HS-27A (cell line): ENCODE measurements around the gene PUS7.
"Not testable (repeated sequence)": the region's sequence is repeated elsewhere in the genome, so short reads cannot be mapped to it uniquely, and the experiment has no call there.

Source experiments
- DNase-seq: peaks from one replicate; pipeline ENCODE4 v3.0.0-alpha.2; 2012; ENCODE audit warnings: low read depth, missing footprints

The PUS7 gene, protein sequence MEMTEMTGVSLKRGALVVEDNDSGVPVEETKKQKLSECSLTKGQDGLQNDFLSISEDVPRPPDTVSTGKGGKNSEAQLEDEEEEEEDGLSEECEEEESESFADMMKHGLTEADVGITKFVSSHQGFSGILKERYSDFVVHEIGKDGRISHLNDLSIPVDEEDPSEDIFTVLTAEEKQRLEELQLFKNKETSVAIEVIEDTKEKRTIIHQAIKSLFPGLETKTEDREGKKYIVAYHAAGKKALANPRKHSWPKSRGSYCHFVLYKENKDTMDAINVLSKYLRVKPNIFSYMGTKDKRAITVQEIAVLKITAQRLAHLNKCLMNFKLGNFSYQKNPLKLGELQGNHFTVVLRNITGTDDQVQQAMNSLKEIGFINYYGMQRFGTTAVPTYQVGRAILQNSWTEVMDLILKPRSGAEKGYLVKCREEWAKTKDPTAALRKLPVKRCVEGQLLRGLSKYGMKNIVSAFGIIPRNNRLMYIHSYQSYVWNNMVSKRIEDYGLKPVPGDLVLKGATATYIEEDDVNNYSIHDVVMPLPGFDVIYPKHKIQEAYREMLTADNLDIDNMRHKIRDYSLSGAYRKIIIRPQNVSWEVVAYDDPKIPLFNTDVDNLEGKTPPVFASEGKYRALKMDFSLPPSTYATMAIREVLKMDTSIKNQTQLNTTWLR

DNA sequence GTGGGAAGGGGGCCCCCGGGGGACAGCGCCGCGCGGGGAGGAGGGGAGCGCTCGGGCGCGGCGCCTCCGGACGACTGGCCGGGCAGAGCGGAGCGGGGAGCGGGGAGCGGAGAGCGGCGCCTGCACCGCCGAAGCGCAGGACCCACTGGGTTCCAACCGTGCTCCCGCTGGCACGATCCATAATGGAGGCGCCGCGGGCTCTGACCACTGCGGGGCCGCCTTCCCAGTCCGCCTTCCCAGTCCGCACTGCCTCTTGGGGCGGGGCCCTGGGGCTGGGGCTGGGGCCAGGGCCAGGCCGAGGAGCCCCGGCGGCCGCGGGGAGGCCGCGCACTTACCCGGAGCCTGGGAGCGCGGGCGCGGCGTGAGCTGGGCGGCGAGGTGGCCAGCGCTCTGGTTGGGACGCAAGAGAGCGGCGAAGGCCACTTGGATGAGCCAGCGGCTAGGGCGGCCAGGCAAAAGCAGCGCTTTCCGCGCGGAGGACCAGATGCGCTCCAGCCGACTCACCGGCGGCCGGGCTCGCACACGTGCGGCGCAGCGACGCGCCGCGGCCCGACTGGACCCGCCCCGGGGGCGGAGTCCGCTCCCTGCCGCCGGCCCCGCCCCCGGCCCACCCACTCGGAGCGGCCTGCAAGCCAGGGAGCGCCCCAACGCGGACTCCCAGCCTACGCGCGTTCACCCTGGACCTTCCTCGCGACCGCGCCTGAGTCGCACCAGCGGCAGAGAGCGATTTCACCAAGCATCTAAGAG, at the start of gene PUS7:
Gene PUS7 (minus strand): TSS at position 555 of the 747 bp plus-strand sequence. CDS start 13,759 bp downstream, outside the sequence.
- no peak for DNase-seq

DNA sequence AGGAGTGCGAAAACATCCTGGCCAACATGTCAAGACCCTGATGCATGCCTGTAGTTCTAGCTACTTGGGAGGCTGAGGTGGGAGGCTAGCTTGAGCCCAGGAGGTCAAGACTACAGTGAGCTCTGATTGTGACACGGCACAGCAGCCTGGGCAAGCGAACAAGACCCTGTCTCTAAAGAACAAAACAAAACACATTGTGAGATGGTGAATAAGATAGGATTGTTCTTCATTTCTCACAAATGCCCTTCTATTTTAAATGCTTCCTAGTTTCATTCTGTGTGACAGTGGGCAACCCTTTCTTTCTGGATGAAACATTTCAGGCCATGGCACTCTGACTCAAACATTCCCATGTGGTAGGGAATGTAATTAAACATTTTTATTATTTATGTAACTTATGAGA, 45.8 kb upstream of the PUS7 start:
- no peak for DNase-seq

DNA sequence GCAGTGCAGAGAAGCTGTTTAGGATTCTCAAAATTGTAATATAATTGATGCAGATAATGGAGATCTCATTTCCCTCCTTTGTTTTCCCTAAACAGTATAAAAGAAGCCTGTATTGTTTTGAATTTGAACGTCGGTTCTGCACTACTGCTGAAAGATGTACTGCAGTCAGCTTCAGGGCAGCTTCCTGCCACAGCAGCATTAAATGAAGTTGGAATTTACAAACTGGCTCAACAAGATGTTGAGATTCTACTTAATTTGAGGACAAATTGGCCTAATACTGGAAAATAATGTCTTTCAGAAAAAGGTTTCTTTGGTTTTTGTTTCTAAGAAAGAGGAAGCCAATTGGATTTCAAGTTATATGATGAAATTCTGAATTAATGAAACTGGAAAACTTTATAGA, 45.0 kb upstream of the PUS7 start:
- no peak for DNase-seq

DNA sequence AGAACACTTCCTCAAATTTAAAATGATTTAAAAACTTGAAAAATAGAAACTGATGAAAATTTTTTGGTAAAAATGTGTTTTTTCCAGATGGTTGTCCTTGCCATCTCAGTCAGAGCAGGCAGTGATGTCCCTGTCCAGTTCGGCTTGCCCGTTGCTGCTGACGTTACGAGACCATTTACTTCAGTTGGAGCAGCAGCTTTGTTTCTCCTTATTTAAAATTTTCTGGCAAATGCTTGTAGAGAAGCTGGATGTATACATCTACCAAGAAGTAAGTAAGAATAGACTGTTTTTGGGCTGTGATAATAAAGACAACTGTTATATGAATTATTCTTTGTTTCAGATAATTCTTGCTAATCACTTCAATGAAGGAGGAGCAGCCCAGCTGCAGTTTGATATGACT, 43.1 kb upstream of the PUS7 start:
- no peak for DNase-seq

DNA sequence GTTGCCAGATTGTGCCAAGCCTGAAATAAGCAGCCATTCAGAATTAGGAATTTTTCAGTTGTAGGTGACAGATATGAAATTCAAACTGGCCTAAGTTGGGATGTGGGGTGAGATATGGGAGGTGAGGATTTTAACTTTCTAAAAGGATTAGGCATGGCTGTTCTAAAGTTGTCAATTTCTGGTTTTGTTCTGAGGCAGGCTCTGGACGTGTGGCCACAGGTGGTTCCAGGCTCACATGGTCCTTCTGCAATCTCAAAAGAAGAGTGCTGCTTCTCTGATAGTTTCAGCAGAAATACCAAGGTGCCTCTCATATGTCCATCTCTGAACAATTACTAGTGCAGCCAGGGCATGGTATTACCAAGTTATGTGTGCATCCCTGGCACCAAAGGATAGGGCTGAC, 37.9 kb upstream of the PUS7 start:
- DNase-seq = no peak

DNA sequence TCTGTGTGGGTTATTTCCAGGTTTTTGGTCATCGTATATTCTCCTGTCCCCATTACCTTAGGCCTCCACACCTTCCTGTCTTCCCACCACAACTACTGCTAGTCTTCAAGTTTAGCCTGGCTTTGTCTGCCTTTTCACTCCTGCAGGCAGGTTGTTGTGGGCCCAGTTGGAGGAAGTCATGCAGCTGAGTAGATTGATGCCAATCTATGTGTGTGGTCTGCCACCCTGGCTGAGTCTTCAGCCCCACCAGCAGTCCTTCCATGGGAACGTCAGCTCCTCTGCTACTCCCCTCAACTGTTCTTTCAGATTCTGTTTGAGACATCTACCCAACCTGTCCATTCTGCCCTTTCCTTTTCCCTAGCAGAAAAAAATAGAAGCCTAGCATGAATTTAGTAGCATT, 16.3 kb upstream of the PUS7 start:
- no peak for DNase-seq

DNA sequence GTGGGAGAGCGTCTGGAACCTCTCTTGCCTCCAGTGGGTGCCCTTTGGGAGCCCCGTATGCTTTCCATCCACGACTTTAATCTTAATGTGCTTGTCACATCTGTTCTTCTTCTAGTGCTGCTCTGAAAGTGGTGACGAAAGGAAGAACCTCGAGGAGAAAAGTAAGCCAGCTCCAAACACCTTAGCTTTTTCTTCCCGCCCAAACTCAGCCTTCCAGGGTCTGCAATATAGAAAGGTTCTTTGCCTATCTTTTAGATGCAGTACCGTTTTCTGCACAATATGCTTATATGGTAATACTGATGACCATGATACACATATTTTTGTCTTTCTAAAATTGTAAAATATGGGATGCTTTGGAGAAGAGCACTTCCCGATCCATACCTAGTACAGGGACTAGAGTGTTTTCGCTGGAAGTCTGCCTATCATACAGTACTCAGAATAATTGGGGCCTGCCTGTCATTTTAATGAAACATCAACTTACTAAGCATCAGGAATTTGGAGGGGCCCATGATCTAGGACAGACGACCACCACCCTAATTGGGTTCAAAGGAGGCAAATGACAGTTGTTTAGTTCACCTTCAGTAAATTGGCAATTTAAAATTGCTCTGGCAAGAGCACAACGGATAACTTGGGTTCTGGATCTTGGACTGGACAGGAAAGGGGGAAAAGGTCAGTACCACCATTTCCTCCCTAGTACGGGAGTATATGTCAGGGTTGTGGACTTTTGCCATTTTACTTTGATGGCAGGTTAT, 10.8 kb upstream of the PUS7 start:
- no peak for DNase-seq

DNA sequence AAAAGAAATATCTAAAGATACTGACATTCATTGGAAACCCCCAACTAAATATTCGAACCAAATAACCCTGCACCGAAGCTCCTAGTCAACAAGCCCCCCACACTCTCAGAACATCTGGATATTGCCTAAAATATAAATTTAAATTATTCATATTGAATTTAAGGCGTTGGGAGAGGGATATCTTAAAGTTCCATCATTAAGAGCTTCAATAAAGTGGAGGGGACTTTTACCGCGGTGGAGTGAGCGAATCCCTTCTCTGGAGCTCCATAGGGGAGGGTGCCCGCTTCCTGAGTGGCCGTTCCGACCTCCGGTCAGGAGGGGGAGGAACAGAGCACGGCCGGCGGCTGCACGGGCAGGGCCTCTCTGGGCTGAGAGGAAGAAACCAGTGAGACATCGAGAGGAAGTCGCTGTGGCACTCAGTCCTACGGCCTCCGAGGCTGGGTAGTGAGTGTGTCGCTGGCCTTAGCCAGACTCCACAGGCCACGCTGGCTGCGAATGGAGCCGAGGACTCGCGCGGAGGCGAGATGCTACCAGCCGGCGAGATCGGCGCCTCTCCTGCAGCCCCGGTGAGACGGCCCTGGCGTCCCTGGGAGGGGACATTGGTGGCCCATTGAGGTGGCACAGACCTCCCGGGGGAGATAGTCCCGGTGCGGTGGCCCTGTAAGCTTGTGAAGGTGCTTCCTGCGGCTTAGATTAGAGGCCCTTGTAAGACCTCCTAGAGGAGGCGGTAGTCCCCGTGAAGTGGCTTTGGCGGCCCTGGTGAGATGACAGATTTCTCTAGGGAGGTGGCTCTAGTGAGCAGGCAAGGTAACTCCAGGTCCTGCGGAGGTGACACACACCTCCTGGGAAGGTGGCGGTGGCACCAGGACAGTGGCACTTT, 10.0 kb upstream of the PUS7 start, which contains the start of gene RINT1:
Gene RINT1 (plus strand): TSS at position 410 of the 880 bp plus-strand sequence. CDS start 115 bp downstream, at position 525.
- peak; percentile 56 for DNase-seq

DNA sequence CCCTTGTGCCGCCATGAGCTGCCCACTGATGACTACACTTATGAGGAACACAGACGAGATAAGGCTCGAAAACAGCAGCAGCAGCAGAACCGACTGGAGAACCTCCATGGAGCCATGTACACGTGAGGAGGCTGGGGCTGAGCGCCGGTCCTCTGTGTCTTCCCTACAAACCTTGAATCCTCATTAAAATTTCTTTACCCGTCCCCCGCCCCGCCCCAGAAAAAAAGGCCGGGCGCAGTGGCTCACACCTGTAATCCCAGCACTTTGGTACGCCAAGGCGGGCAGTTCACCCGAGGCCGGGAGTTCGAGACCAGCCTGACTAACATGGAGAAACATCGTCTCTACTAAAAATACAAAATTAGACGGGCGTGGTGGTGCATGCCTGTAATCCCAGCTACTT, 8.5 kb upstream of the PUS7 start:
- DNase-seq = no peak

DNA sequence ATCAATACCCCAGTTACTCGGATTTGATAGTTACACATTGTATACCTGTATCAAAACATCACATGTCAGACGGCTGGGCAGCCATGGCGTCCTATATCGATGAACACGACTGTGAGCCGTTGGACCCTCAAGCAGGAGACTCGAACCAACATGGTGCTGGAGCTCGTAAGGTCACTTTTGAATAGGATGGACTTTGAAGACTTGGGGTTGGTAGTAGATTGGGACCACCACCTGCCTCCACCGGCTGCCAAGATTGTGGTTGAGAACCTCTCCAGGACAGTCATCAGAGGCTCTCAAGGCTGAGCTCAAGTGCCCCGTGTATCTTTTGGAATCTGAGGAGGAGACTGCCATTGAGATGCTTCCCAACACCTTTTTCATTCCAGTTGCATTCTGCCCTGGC, 8.1 kb upstream of the PUS7 start:
- DNase-seq = no peak

DNA sequence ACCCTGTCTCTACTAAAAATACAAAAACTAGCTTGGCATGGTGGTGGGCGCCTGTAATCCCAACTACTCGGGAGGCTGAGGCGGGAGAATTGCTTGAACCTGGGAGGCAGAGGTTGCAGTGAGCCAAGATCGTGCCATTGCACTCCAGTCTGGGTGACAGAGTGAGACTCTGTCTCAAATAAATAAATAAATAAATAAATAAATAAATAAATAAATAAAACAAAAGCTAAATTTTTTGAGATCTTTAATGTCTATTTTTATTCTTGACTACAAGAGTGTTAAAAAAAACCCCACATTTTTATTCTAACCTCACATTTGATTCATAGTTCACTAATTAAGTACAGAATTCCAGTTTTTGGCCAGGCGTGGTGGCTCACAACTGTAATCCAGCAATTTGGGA, 5.7 kb upstream of the PUS7 start:
- not testable (repeated sequence) for DNase-seq

DNA sequence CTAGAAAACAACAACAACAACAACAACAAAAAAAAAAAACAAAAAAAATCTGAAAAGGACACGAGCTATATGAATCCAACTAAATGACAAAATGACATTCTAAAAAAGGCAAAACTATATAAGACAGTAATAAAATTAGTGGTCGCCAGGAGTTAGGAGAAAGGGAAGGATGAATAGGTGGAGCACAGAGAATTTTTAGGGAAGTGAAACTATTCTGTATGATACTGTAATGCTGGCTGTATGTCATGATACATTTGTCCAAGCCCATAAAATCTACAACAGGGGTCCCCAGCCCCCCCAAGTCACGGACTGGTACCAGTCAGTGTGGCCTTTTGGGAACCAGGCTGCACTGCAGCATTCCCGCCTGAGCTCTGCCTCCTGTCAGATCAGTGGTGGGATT, 2.8 kb upstream of the PUS7 start:
- DNase-seq = no peak

DNA sequence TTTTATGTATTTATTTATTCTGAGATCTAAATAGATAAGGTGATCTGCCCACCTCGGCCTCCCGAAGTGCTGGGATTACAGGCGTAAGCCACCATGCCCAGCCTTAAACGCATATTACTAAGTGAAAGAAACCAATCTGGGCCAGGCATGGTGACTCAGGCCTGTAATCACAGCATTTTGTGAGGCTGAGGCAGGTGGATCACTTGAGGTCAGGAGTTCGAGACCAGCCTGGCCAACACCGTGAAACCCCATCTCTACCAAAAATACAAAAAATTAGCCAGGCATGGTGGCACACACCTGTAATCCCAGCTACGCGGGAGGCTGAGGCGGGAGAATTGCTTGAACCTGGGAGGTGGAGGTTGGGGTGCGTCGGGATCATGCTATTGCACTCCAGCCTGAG, 2.4 kb upstream of the PUS7 start:
- not testable (repeated sequence) for DNase-seq

DNA sequence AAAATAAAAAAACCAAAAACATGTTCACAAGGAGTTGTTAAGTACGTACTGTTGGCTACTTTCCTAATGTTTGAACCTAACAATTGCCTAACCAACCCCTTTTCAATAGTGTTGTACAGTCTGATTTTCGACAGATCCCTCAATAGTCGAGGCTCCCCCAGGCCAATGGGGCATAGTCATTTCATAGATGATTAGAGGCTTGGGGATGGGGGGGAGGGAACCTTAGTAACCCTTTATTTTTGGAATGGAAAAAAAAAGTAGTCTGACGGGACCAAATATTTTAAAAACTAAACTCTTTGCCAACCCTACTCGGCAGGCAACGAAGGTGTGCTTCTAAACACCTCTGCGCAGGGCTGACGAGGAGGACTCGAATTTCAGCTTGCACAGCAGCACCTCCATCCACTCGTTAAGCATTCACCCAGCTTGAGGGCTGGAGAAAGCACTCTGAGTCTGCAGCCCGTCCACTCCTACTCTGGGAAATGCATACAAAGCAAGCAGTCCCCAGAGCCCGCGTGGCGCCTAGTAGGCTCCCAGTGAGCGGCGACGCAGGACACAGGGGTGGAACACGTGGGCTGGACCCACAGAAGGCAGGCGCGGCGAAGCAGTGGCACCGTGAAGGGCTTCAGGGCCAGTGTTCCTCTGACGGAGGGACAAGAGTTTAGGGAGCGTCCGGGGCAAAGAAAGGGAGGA, 899 bp downstream of the PUS7 start:
- DNase-seq = no peak

DNA sequence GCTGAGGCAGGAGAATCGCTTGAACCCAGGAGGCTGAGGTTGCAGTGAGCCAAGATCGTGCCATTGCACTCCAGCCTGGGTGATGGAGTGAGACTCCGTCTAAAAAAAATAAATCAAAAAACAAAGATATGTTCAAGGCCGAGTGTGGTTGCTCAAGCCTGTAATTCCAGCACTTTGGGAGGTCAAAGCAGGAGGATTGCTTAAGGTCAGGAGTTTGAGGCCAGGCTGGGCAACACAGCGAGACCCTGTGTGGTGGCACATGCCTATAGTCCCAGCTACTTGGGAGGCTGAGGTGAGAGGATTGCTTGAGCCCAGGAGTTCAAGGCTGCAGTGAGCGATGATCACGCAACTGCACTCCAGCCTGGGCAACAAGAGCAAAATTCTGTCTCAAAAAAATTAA, 1.5 kb downstream of the PUS7 start:
- not testable (repeated sequence) for DNase-seq

DNA sequence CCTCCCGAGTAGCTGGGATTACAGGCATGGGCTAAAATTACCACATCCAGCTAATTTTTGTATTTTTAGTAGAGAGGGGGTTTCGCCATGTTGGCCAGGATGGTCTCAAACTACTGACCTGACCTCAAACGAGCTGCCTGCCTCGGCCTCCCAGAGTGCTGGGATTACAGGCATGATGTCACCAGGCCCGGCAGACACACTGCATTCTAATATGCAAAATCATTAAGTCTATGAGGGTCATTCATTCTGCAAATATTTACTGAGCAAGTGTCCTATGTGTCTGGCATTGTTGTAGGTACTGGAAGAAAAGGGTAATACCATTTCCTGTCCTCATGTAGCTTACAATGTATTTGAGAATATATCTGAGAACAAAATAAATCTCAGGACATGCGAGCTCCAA, 2.7 kb downstream of the PUS7 start:
- DNase-seq = no peak

DNA sequence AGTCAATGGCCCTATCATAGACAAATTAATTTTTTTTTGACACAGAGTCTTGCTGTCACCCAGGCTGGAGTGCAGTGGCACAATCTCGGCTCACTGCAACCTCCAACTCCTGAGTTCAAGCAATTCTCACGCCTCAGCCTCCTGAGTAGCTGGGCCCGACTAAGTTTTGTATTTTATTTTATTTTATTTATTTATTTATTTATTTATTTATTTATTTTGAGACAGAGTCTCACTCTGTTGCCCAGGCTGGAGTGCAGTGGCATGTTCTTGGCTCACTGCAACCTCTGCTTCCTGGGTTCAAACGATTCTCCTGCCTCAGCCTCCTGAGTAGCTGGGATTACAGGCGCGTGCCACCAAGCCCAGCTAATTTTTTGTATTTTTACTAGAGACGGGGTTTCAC, 6.5 kb downstream of the PUS7 start:
- not testable (repeated sequence) for DNase-seq

DNA sequence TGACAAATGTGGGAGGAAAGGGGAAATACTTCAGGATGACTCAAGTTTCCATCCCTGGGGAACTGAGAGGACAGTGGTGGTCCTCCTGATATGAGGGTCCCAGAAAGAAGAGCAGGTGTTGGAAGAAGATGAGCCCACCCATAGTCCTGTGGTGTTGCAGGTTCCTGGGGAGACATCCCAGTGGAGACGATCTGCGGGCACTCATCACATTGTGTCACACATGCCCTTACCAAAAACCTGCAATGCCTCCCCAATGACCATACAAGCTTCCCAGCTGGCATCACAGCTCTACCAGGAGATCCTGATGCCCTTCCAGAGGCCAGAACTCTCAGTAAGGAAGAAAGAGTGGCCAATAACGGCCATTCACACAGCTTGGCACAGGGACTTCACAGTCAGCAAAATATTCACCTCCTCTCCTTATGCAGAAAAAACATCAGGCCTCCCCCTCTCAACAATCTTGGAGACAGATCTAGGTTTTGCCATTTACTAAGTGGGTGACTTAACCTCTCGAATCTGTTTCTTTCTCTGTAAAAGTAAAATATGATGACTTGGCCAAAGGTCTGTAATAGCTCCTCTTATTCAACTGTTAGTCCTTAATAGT, 9.0 kb downstream of the PUS7 start:
- DNase-seq = no peak

DNA sequence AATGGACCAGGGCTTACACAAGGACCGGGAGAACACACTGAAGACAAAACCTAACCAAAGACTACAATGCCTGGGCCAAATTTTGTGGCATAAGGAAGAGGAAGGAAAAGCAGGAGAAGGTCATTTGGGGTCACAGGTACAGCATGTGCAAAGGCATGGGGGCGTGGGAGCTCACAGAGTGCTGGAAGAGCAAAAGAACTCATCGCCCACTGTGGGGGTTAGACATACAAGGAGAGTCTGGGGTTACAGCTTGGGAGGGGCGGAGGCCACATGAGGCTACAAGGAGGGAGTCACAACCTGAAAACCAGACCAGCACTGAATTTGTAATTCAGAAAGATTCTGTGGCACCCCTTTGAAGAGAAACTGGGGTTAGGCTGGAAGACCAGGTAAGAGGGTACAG, 9.7 kb downstream of the PUS7 start:
- no peak for DNase-seq

DNA sequence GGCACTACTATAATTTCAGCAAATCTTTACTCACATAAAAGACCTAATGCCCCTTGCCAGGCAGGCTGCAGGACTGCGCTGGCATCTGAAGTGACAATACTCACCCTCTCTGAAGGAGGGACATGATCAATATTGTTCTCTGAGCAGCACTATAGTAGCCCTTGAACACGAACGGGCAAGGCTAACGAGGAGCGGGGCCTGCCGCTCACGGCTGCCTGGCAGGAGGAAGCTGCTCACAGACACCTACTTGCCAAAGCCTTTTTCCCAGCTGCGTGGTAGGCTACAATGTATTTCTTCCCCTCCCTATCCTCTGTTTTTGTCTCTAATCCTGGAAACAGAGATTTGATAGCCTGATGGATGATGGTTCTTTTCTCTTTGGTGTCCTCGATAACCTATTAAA, 19.9 kb downstream of the PUS7 start:
- no peak for DNase-seq
